ENCODE data around the gene KIAA1143.

The KIAA1143 gene

DNA sequence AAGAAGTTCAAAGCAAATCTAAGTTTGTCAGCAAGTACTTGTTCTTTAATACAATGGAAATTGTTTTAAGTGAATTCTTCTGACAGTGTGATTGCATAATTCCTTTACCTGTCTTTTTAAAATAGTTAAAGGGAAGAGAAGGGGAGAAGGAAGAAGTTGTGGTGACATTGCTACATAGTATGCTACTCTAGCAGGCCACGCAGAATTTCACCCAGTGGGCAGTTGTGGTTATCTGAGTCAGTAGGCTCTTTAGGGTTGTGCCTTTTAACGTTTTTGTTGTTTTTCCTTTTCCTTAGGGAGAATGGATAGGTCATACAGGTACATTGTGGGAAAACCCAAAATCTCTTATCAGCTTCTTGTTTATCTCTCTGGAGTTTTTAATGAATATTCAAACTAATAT lies 40.6 kb upstream of the KIAA1143 start:
- peaks cover 22 to 86% of the 10 kb centered on the region in 2 experiments for H3K36me3 ChIP-seq (ENCODE audit: control insufficient read depth in 2 of 2, insufficient read depth in 1 of 2, low read length in 2 of 2)
- no peak overlapping the region for H3K4me3 ChIP-seq (ENCODE audit: low read depth, low read length)
- H3K27ac ChIP-seq (ENCODE audit: extremely low read depth, low read depth, low read length), result no peak overlapping the region
- H3K4me1 ChIP-seq (ENCODE audit: control insufficient read depth, insufficient read depth, low read length), result no peaks in the 10 kb centered on the region
- H3K9me3 ChIP-seq (ENCODE audit: control insufficient read depth, insufficient read depth, low read depth, low read length), result no peaks in the 10 kb centered on the region
- TF ChIP-seq ZNF416 (tag by site-specific recombination; IDR thresholded peaks at IDR 0.05) (no peak), ZNF169 (tag by site-specific recombination; IDR thresholded peaks at IDR 0.05) (no peak), ZNF473 (tag by site-specific recombination; IDR thresholded peaks at IDR 0.05) (no peak), ZNF76 (tag by site-specific recombination; IDR thresholded peaks at IDR 0.05; ENCODE audit: borderline replicate concordance, low read depth) (no peak)
- CTCF ChIA-PET, result no interaction called here
- POLR2A ChIA-PET, result no interaction called here

DNA sequence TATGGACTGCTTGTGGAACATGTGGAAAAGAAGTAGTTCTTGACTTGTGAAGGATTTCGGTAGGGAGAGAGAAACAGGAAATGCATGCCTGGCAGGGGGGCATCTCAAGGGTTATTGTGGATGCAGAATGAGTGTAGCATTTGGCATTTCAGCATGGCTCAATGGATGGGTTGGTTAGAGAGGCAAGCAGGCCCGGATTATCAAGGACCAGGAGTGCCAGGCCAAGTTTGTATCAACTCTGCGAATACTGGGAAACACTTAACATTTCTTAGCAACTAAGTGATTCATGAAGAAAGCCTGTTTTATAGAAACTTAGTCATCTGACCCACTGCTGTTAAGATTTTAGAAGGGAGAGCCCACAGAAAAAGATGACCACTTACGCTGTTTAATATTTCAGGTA lies 33.8 kb upstream of the KIAA1143 start:
- Histone ChIP-seq H3K36me3 (ENCODE audit: control insufficient read depth in 2 of 2, insufficient read depth in 1 of 2, low read length in 2 of 2) (peaks cover 13 to 70% of the 10 kb centered on the region in 2 experiments; a peak in 2 of 3 replicates), H3K9me3 (ENCODE audit: control insufficient read depth, insufficient read depth, low read depth, low read length) (no peaks in the 10 kb centered on the region), H3K4me3 (ENCODE audit: low read depth, low read length) (no peak overlapping the region), H3K4me1 (ENCODE audit: control insufficient read depth, insufficient read depth, low read length) (no peaks in the 10 kb centered on the region), H3K27ac (ENCODE audit: extremely low read depth, low read depth, low read length) (no peak overlapping the region)
- ChIA-PET POLR2A (no interaction called here), CTCF (no interaction called here)
- TF ChIP-seq, protein P1, sequence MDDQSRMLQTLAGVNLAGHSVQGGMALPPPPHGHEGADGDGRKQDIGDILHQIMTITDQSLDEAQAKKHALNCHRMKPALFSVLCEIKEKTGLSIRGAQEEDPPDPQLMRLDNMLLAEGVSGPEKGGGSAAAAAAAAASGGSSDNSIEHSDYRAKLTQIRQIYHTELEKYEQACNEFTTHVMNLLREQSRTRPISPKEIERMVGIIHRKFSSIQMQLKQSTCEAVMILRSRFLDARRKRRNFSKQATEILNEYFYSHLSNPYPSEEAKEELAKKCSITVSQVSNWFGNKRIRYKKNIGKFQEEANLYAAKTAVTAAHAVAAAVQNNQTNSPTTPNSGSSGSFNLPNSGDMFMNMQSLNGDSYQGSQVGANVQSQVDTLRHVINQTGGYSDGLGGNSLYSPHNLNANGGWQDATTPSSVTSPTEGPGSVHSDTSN (CRISPR knock-in tag; IDR thresholded peaks at IDR 0.05), result no peak
- no peak for TF ChIP-seq ZNF514 (tag by site-specific recombination; IDR thresholded peaks at IDR 0.05)
- TF ChIP-seq ZNF707 (tag by site-specific recombination; IDR thresholded peaks at IDR 0.05), result no peak
- TF ChIP-seq, protein P2, sequence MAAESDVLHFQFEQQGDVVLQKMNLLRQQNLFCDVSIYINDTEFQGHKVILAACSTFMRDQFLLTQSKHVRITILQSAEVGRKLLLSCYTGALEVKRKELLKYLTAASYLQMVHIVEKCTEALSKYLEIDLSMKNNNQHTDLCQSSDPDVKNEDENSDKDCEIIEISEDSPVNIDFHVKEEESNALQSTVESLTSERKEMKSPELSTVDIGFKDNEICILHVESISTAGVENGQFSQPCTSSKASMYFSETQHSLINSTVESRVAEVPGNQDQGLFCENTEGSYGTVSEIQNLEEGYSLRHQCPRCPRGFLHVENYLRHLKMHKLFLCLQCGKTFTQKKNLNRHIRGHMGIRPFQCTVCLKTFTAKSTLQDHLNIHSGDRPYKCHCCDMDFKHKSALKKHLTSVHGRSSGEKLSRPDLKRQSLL (tag by site-specific recombination; IDR thresholded peaks at IDR 0.05), result no peak
- no peak for TF ChIP-seq BCL11B (tag by site-specific recombination; IDR thresholded peaks at IDR 0.05; ENCODE audit: low read depth)
- no peak for TF ChIP-seq ZNF777 (tag by site-specific recombination; IDR thresholded peaks at IDR 0.05; ENCODE audit: borderline replicate concordance)
- no peak for TF ChIP-seq ZNF248 (tag by site-specific recombination; IDR thresholded peaks at IDR 0.05)
- TF ChIP-seq ZNF157 (tag by site-specific recombination; IDR thresholded peaks at IDR 0.05), result no peak
- TF ChIP-seq ZNF138 (tag by site-specific recombination; IDR thresholded peaks at IDR 0.05; ENCODE audit: borderline replicate concordance), result no peak
- no peak for TF ChIP-seq ZNF404 (tag by site-specific recombination; IDR thresholded peaks at IDR 0.05)
- TF ChIP-seq GLIS1 (tag by site-specific recombination; IDR thresholded peaks at IDR 0.05), result no peak
- TF ChIP-seq GLI2 (tag by site-specific recombination; IDR thresholded peaks at IDR 0.05; ENCODE audit: borderline replicate concordance, low read depth), result no peak
- TF ChIP-seq, protein P3, sequence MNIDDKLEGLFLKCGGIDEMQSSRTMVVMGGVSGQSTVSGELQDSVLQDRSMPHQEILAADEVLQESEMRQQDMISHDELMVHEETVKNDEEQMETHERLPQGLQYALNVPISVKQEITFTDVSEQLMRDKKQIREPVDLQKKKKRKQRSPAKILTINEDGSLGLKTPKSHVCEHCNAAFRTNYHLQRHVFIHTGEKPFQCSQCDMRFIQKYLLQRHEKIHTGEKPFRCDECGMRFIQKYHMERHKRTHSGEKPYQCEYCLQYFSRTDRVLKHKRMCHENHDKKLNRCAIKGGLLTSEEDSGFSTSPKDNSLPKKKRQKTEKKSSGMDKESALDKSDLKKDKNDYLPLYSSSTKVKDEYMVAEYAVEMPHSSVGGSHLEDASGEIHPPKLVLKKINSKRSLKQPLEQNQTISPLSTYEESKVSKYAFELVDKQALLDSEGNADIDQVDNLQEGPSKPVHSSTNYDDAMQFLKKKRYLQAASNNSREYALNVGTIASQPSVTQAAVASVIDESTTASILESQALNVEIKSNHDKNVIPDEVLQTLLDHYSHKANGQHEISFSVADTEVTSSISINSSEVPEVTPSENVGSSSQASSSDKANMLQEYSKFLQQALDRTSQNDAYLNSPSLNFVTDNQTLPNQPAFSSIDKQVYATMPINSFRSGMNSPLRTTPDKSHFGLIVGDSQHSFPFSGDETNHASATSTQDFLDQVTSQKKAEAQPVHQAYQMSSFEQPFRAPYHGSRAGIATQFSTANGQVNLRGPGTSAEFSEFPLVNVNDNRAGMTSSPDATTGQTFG (tag by site-specific recombination; IDR thresholded peaks at IDR 0.05; ENCODE audit: borderline replicate concordance), result no peak
- TF ChIP-seq, protein P4, sequence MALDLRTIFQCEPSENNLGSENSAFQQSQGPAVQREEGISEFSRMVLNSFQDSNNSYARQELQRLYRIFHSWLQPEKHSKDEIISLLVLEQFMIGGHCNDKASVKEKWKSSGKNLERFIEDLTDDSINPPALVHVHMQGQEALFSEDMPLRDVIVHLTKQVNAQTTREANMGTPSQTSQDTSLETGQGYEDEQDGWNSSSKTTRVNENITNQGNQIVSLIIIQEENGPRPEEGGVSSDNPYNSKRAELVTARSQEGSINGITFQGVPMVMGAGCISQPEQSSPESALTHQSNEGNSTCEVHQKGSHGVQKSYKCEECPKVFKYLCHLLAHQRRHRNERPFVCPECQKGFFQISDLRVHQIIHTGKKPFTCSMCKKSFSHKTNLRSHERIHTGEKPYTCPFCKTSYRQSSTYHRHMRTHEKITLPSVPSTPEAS (tag by site-specific recombination; IDR thresholded peaks at IDR 0.05), result no peak

Measured in HEK293 (cell line).